HepG2 (cell line): Measurements from ENCODE around the gene CDA. TPM values are rescaled to one million over a fixed set of nuclear protein-coding genes. Genes with fewer than 3 reads are reported as not detected.

Experiments
- BCL6 ChIP-seq: IDR thresholded peaks from 2 replicates; pipeline ENCODE4 v1.6.1; 2016; ENCODE audit warnings: missing genetic modification reagents, missing compliant biosample characterization
- CBX1 ChIP-seq: IDR thresholded peaks from one replicate; pipeline ENCODE4 v1.6.1; 2016; ENCODE audit warnings: antibody characterized with exemption, low read depth
- ELF4 ChIP-seq: sonication (generic); formaldehyde crosslinking; IDR thresholded peaks from 2 replicates; pipeline ENCODE4 v1.5.0; 2020; ENCODE audit warnings: missing genetic modification reagents, mild to moderate bottlenecking, moderate library complexity, borderline replicate concordance
- FOXO4 ChIP-seq: sonication (generic); formaldehyde crosslinking; conservative IDR thresholded peaks from 2 replicates; pipeline ENCODE4 v1.8.1; 2023; ENCODE audit warnings: missing genetic modification reagents
- FOXP4 ChIP-seq: sonication (generic); formaldehyde crosslinking; IDR thresholded peaks from 2 replicates; pipeline ENCODE4 v1.4.0; 2020; ENCODE audit warnings: missing genetic modification reagents
- GPN1 ChIP-seq: sonication (generic); formaldehyde crosslinking; IDR thresholded peaks from 2 replicates; pipeline ENCODE4 v1.5.1; 2020; ENCODE audit warnings: missing genetic modification reagents, borderline replicate concordance
- JARID2 ChIP-seq: sonication (generic); formaldehyde crosslinking; IDR thresholded peaks from 2 replicates; pipeline ENCODE4 v1.8.1; 2023; ENCODE audit warnings: missing genetic modification reagents, inconsistent platforms; ENCODE audit not compliant: insufficient replicate concordance
- MAF1 ChIP-seq: sonication (generic); formaldehyde crosslinking; IDR thresholded peaks from 2 replicates; pipeline ENCODE4 v1.5.0; 2020; ENCODE audit warnings: missing genetic modification reagents, borderline replicate concordance
- MEF2D ChIP-seq: sonication (generic); formaldehyde crosslinking; IDR thresholded peaks from 2 replicates; pipeline ENCODE4 v1.5.1; 2020; ENCODE audit warnings: mild to moderate bottlenecking, missing genetic modification reagents
- REXO4 ChIP-seq: sonication (generic); formaldehyde crosslinking; IDR thresholded peaks from 2 replicates; pipeline ENCODE4 v1.8.0; 2022; ENCODE audit warnings: missing genetic modification reagents, mild to moderate bottlenecking, borderline replicate concordance
- SMC3 ChIP-seq: IDR thresholded peaks from 2 replicates; pipeline ENCODE4 v1.6.1; 2011; ENCODE audit warnings: low read length, improper control_type of control experiment
- TRIM24 ChIP-seq: sonication (generic); formaldehyde crosslinking; IDR thresholded peaks from 2 replicates; pipeline ENCODE4 v1.8.0; 2022; ENCODE audit warnings: mild to moderate bottlenecking, missing genetic modification reagents
- YEATS4 ChIP-seq: sonication (generic); formaldehyde crosslinking; IDR thresholded peaks from 2 replicates; pipeline ENCODE4 v1.4.0; 2020; ENCODE audit warnings: missing genetic modification reagents, borderline replicate concordance
- ZNF124 ChIP-seq: sonication (generic); formaldehyde crosslinking; IDR thresholded peaks from 2 replicates; pipeline ENCODE4 v1.4.0; 2020; ENCODE audit warnings: missing genetic modification reagents
- ZNF256 ChIP-seq: sonication (generic); formaldehyde crosslinking; conservative IDR thresholded peaks from 2 replicates; pipeline ENCODE4 v1.4.0; 2020; ENCODE audit warnings: missing genetic modification reagents
- ZNF678 ChIP-seq: sonication (generic); formaldehyde crosslinking; IDR thresholded peaks from 2 replicates; pipeline ENCODE4 v1.4.0; 2020; ENCODE audit warnings: mild to moderate bottlenecking, missing genetic modification reagents
- ZNF740 ChIP-seq: sonication (generic); formaldehyde crosslinking; IDR thresholded peaks from 2 replicates; pipeline ENCODE4 v1.4.0; 2020; ENCODE audit warnings: missing genetic modification reagents
- polyA plus RNA-seq, 8 experiments: library from polyadenylated mRNA; depleted of rRNA in 3 of 8; stranded (reverse) in 7 of 8; unstranded in 1 of 8; fragments of >200 nt; fragmentation: Illumina TruSeq in 4 of 8; extraction: Trizol in 4 of 8; gene quantifications; 2 replicates each; pipeline versions ENCODE4 v1.2.1 to v1.2.3, GENCODE V29; 2011 to 2016; ENCODE audit warnings: low read depth in 4 of 8, missing spikeins in 1 of 8, mixed read lengths in 1 of 8; ENCODE audit not compliant: insufficient read depth in 1 of 8
- total RNA-seq, 5 experiments: library from RNA; depleted of rRNA; stranded (reverse); fragments of >200 nt; fragmentation: Illumina TruSeq; extraction: Trizol; gene quantifications; 2 replicates each; pipeline ENCODE4 v1.2.3, GENCODE V29; 2016; ENCODE audit warnings: low read depth in 1 of 5
- TF ChIP-seq, protein P1 (sequence below): sonication (generic); formaldehyde crosslinking; IDR thresholded peaks from 2 replicates; pipeline ENCODE4 v1.5.0; 2020; ENCODE audit warnings: missing genetic modification reagents, mild to moderate bottlenecking, borderline replicate concordance
- TF ChIP-seq, protein P2 (sequence below): sonication (generic); formaldehyde crosslinking; IDR thresholded peaks from 2 replicates; pipeline ENCODE4 v1.4.0; 2020; ENCODE audit warnings: mild to moderate bottlenecking, missing genetic modification reagents, borderline replicate concordance
- TF ChIP-seq, protein P3 (sequence below): sonication (generic); formaldehyde crosslinking; IDR thresholded peaks from 2 replicates; pipeline ENCODE4 v1.4.0; 2020; ENCODE audit warnings: mild to moderate bottlenecking, missing genetic modification reagents
- TF ChIP-seq, protein P4 (sequence below): sonication (generic); formaldehyde crosslinking; IDR thresholded peaks from 2 replicates; pipeline ENCODE4 v1.5.1; 2020; ENCODE audit warnings: mild to moderate bottlenecking, moderate library complexity, missing genetic modification reagents

CDA gene
- total and polyA plus RNA-seq, 2 of the 13 experiments (the other 11 are each of a cell fraction or from before 2014, with no cell fraction given), result 0.66 to 2.1 TPM

DNA sequence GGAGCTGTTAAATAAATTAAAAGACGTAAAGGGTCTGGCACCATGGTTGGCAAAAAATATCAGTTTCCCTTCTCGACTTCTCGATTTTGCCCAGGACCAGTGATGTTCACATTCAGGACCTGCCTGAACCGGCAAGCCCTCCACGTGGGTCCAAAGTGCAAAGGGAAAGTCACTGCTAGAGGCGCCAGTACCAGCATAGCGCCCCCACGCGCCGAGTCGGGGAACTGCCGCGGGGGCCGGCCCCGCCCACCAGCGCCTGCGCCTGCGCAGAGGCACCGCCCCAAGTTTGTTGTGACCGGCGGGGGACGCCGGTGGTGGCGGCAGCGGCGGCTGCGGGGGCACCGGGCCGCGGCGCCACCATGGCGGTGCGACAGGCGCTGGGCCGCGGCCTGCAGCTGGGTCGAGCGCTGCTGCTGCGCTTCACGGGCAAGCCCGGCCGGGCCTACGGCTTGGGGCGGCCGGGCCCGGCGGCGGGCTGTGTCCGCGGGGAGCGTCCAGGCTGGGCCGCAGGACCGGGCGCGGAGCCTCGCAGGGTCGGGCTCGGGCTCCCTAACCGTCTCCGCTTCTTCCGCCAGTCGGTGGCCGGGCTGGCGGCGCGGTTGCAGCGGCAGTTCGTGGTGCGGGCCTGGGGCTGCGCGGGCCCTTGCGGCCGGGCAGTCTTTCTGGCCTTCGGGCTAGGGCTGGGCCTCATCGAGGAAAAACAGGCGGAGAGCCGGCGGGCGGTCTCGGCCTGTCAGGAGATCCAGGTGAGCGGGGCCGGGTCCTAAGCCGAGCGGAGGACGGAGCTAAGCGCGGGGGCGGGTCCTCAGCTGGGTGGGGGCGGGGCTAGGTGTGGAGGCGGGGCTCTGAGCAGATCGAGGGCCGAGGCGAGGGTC is 44.5 kb downstream of the CDA start, which contains the start of gene PINK1 (continued):
- TF ChIP-seq ZNF124 (CRISPR knock-in tag) (0 out of 2 replicates have a peak, but pooled peaks have one; percentile 62), GPN1 (CRISPR knock-in tag) (no peak), JARID2 (CRISPR knock-in tag) (no peak), ZNF256 (CRISPR knock-in tag) (no peak), FOXO4 (CRISPR knock-in tag) (no peak), TRIM24 (no peak), BCL6 (CRISPR knock-in tag) (no peak), MEF2D (CRISPR knock-in tag) (no peak), ZNF678 (CRISPR knock-in tag) (no peak), SMC3 (peak; percentile 72), REXO4 (no peak), ZNF740 (CRISPR knock-in tag) (no peak), MAF1 (CRISPR knock-in tag) (no peak), ELF4 (CRISPR knock-in tag) (no peak), FOXP4 (no peak), CBX1 (no peak), YEATS4 (CRISPR knock-in tag) (peak; percentile 37)
- TF ChIP-seq, protein P1, sequence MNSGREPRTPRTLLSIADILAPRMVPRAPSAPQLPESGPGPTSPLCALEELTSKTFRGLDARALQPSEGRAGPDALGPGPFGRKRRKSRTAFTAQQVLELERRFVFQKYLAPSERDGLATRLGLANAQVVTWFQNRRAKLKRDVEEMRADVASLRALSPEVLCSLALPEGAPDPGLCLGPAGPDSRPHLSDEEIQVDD (CRISPR knock-in tag), result no peak
- TF ChIP-seq, protein P2, sequence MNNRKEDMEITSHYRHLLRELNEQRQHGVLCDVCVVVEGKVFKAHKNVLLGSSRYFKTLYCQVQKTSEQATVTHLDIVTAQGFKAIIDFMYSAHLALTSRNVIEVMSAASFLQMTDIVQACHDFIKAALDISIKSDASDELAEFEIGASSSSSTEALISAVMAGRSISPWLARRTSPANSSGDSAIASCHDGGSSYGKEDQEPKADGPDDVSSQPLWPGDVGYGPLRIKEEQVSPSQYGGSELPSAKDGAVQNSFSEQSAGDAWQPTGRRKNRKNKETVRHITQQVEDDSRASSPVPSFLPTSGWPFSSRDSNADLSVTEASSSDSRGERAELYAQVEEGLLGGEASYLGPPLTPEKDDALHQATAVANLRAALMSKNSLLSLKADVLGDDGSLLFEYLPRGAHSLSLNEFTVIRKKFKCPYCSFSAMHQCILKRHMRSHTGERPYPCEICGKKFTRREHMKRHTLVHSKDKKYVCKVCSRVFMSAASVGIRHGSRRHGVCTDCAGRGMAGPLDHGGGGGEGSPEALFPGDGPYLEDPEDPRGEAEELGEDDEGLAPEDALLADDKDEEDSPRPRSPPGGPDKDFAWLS (CRISPR knock-in tag), result no peak
- TF ChIP-seq, protein P3, sequence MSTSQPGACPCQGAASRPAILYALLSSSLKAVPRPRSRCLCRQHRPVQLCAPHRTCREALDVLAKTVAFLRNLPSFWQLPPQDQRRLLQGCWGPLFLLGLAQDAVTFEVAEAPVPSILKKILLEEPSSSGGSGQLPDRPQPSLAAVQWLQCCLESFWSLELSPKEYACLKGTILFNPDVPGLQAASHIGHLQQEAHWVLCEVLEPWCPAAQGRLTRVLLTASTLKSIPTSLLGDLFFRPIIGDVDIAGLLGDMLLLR (CRISPR knock-in tag), result no peak; the same call in 1 of the 2 replicates
- TF ChIP-seq, protein P4, sequence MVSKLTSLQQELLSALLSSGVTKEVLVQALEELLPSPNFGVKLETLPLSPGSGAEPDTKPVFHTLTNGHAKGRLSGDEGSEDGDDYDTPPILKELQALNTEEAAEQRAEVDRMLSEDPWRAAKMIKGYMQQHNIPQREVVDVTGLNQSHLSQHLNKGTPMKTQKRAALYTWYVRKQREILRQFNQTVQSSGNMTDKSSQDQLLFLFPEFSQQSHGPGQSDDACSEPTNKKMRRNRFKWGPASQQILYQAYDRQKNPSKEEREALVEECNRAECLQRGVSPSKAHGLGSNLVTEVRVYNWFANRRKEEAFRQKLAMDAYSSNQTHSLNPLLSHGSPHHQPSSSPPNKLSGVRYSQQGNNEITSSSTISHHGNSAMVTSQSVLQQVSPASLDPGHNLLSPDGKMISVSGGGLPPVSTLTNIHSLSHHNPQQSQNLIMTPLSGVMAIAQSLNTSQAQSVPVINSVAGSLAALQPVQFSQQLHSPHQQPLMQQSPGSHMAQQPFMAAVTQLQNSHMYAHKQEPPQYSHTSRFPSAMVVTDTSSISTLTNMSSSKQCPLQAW (CRISPR knock-in tag), result peak; percentile 33
